ENCODE data around the gene HEBP2.
"Not testable (repeated sequence)": the region's sequence is repeated elsewhere in the genome, so short reads cannot be mapped to it uniquely, and the experiment has no call there.

The HEBP2 gene, protein sequence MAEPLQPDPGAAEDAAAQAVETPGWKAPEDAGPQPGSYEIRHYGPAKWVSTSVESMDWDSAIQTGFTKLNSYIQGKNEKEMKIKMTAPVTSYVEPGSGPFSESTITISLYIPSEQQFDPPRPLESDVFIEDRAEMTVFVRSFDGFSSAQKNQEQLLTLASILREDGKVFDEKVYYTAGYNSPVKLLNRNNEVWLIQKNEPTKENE

DNA sequence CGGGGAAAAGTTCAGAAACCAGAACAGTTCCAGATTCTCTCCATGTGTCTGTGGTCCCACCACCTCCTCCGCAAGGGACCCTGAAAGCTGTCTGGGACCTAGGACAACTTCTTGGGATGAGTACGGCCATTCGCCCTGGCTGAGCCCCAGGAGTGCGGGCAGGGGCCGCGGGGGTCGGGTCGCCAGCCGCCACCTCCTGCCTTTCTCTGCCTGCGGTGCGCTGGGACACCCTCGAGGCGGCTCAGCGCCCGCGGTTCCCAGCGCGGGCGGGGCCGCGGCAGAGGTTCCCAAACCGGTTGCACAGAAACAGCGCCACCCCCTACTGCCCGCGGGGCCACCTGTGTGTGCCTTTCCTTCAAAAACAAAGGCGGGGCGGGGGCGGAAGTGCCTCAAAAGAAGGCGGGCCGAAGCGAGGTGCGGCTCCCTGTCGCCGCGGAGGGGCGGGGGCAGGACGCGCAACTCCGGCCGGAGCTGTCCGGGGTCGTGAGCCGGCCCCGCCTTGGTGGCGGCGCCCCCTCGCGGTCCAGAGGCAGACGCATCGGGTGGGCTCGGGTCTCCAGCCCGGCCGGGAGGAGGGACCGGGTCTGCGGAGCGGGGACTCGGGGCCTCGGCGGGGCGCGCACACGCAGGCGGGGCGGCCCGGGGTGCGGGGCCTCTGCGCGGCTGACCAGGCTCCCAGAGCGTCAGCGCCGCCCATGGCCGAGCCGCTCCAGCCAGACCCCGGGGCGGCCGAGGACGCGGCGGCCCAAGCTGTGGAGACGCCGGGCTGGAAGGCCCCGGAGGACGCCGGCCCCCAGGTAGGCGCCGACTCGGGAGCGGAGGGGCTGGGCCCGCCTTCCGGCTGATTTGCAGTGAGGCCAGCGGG is at the start of gene HEBP2:
HEBP2 (plus strand) TSS at position 423 of the 865 bp plus-strand sequence; CDS start at position 696, 273 bp downstream.
- H3K27me3 ChIP-seq (ENCODE audit: low read depth, low read length) = no peaks in the 10 kb centered on the region
- H3K4me1 ChIP-seq (ENCODE audit: control insufficient read depth in 1 of 2, insufficient read depth in 2 of 2, low read length in 2 of 2) = peaks cover 0 to 6% of the 10 kb centered on the region in 2 donors
- peak within 1 kb of the TSS; percentile 84 to 90 for H3K4me3 ChIP-seq (ENCODE audit: low read depth in 1 of 2, low read length in 2 of 2)
- peaks cover 22 to 34% of the 10 kb centered on the region in 2 donors for H3K36me3 ChIP-seq (ENCODE audit: control insufficient read depth in 1 of 2, insufficient read depth in 2 of 2, low read length in 2 of 2)
- no peaks in the 10 kb centered on the region for H3K9me3 ChIP-seq (ENCODE audit: control insufficient read depth in 1 of 2, low read length in 2 of 2)
- peak within 1 kb of the TSS; percentile 90 for H3K27ac ChIP-seq (ENCODE audit: low read length)

DNA sequence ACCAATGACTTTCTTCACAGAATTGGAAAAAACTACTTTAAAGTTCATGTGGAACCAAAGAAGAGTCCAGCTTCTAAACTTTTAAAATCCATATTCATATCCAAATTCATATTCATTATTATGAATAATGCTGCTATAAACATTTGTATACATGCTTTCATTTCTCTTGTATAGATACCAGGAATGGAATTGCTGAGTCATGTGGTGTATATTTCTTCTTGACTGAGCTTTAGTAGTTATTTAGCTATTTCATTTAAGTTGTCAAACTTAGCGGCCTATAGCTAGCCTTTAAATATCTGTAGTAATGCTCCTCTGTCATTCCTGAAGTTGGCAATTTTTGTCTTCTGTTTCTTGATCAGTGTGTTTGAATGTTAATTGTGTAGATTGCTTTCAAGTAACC is 46.1 kb upstream of the HEBP2 start:
- Histone ChIP-seq H3K36me3 (ENCODE audit: control insufficient read depth in 1 of 2, insufficient read depth in 2 of 2, low read length in 2 of 2) (no peaks in the 10 kb centered on the region), H3K4me1 (ENCODE audit: control insufficient read depth in 1 of 2, insufficient read depth in 2 of 2, low read length in 2 of 2) (no peaks in the 10 kb centered on the region), H3K27ac (ENCODE audit: low read length) (no peak overlapping the region), H3K27me3 (ENCODE audit: low read depth, low read length) (no peaks in the 10 kb centered on the region), H3K4me3 (ENCODE audit: low read depth in 1 of 2, low read length in 2 of 2) (no peak overlapping the region), H3K9me3 (ENCODE audit: control insufficient read depth in 1 of 2, low read length in 2 of 2) (no peaks in the 10 kb centered on the region)

DNA sequence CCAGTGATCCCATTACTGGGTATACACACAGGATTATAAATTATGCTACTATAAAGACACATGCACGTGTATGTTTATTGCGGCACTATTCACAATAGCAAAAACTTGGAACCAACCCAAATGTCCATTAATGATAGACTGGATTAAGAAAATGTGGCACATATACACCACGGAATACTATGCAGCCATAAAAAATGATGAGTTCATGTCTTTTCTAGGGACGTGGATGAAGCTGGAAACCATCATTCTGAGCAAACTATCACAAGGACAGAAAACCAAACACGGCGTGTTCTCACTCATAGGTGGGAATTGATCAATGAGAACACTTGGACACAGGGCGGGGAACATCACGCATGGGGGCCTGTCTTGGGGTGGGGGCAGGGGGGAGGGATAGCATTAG is 35.3 kb upstream of the HEBP2 start:
- H3K4me1 ChIP-seq (ENCODE audit: control insufficient read depth in 1 of 2, insufficient read depth in 2 of 2, low read length in 2 of 2) = not testable (repeated sequence)

DNA sequence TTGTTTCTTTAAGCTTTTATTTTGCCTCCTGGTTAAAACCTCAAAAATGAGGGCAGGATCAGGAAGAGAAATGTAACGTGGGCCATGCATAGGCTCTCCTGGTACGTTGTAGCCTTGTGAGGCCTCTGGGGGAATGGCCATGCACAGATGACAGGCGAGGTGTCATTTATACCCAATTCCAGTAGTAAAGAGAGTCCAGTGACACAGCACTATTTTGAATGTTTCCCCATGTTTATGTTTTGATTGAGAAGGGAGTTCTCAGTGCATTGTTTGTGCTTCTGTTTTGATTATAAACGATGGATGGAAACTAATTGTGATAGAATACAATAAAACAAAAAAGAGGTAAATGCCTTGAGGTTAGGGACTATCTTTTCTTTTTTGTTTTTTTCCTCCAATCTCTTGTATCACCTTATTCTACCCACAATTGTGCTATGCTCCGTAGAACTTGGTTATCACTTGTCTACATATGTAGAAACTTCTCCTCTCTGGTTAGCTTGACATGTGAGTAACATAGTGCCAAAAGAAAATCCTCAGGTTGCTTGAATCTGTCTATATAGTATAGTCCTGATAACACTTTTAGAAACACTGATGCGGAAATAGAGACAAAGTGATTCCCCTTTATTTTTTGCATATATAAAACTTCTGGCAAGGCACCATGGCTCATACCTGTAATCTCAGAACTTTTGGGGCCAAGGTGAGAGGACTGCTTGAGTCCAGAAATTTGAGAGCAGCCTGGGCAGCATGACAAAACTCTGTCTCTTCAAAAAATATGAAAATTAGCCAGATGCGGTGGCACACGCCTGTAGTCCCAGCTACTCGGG is 33.2 kb upstream of the HEBP2 start:
- H3K9me3 ChIP-seq (ENCODE audit: control insufficient read depth in 1 of 2, low read length in 2 of 2) = no peaks in the 10 kb centered on the region
- no peaks in the 10 kb centered on the region for H3K27me3 ChIP-seq (ENCODE audit: low read depth, low read length)
- no peak overlapping the region for H3K4me3 ChIP-seq (ENCODE audit: low read depth in 1 of 2, low read length in 2 of 2)
- H3K36me3 ChIP-seq (ENCODE audit: control insufficient read depth in 1 of 2, insufficient read depth in 2 of 2, low read length in 2 of 2) = no peaks in the 10 kb centered on the region
- no peaks in the 10 kb centered on the region for H3K4me1 ChIP-seq (ENCODE audit: control insufficient read depth in 1 of 2, insufficient read depth in 2 of 2, low read length in 2 of 2)
- H3K27ac ChIP-seq (ENCODE audit: low read length) = no peak overlapping the region

More for the DNA sequence above, 35.3 kb upstream of the HEBP2 start:
- not testable (repeated sequence) for H3K4me3 ChIP-seq (ENCODE audit: low read depth in 1 of 2, low read length in 2 of 2); H3K27ac ChIP-seq (ENCODE audit: low read length); H3K27me3 ChIP-seq (ENCODE audit: low read depth, low read length); H3K9me3 ChIP-seq (ENCODE audit: control insufficient read depth in 1 of 2, low read length in 2 of 2); H3K36me3 ChIP-seq (ENCODE audit: control insufficient read depth in 1 of 2, insufficient read depth in 2 of 2, low read length in 2 of 2)

DNA sequence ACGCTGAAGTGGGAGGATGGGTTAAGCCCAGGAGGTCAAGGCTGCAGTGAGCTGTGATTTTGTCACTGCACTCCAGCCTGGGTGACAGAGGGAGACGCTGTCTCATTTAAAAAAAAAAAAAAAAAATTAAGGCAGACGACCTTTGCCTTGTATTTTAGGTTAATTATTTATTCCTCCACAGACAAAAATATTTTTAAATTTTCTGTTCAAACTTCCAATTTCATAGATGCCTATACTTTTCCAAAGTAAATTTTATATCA is 32.6 kb upstream of the HEBP2 start:
- H3K4me3 ChIP-seq (ENCODE audit: low read depth in 1 of 2, low read length in 2 of 2) = no peak overlapping the region
- H3K4me1 ChIP-seq (ENCODE audit: control insufficient read depth in 1 of 2, insufficient read depth in 2 of 2, low read length in 2 of 2) = no peaks in the 10 kb centered on the region
- H3K27ac ChIP-seq (ENCODE audit: low read length) = no peak overlapping the region
- H3K9me3 ChIP-seq (ENCODE audit: control insufficient read depth in 1 of 2, low read length in 2 of 2) = no peaks in the 10 kb centered on the region
- no peaks in the 10 kb centered on the region for H3K27me3 ChIP-seq (ENCODE audit: low read depth, low read length)
- H3K36me3 ChIP-seq (ENCODE audit: control insufficient read depth in 1 of 2, insufficient read depth in 2 of 2, low read length in 2 of 2) = no peaks in the 10 kb centered on the region

DNA sequence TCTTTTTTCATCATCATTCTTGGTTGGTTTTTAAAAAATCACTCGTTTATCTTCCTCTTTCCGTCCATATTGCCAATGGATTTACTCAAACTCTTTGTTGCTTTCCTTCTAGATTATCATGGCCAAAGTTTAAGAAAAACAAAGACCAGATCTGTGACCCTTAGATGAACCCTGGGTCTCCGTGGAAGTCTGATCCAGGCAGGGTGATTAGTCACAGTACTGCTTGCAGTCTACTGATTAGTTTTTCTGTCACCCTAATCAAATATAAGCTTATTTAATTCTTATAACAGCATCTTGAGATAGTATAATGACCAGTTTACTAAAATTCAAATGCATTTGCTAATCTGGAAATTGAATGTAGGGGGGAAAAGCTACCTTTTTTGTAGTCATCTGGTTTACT is 32.3 kb upstream of the HEBP2 start:
- Histone ChIP-seq H3K4me3 (ENCODE audit: low read depth in 1 of 2, low read length in 2 of 2) (no peak overlapping the region), H3K9me3 (ENCODE audit: control insufficient read depth in 1 of 2, low read length in 2 of 2) (no peaks in the 10 kb centered on the region), H3K27me3 (ENCODE audit: low read depth, low read length) (no peaks in the 10 kb centered on the region), H3K4me1 (ENCODE audit: control insufficient read depth in 1 of 2, insufficient read depth in 2 of 2, low read length in 2 of 2) (no peaks in the 10 kb centered on the region), H3K36me3 (ENCODE audit: control insufficient read depth in 1 of 2, insufficient read depth in 2 of 2, low read length in 2 of 2) (no peaks in the 10 kb centered on the region), H3K27ac (ENCODE audit: low read length) (no peak overlapping the region)

DNA sequence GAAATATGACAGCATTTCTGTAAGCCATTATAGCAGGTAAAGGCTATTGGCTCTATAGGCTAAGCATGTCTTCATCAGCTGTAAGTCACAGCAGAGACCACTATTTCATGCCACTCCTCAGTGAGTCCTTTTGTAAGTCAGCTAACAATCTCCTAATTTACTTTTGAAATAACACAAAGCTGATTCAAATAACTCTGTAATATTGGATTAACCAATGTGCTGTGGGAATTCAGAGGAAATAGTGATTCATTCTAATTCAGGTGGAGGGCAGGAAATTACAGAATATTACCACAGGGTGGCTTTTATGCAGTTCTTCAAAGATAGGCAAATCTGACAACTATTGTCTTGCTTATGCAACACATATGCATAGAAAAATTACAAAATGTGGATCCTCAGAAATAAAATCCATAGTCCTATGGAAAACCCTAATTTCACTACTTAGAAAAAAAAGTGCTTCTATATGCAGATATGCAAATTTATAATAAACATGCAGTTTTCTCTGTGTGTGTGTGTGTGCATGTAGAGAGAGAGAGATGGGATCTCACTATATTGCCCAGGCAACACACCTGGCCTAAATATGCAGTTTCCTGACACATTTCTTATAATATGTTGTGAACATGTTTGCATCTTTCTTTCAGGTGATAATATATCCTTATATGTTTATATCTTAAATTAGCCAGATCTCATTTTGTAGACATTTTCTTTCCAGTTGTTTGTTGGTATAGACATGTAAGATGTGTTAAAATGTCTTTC is 31.1 kb upstream of the HEBP2 start:
- H3K4me3 ChIP-seq (ENCODE audit: low read depth in 1 of 2, low read length in 2 of 2) = no peak overlapping the region
- H3K36me3 ChIP-seq (ENCODE audit: control insufficient read depth in 1 of 2, insufficient read depth in 2 of 2, low read length in 2 of 2) = no peaks in the 10 kb centered on the region
- no peak overlapping the region for H3K27ac ChIP-seq (ENCODE audit: low read length)
- H3K4me1 ChIP-seq (ENCODE audit: control insufficient read depth in 1 of 2, insufficient read depth in 2 of 2, low read length in 2 of 2) = no peaks in the 10 kb centered on the region
- no peaks in the 10 kb centered on the region for H3K27me3 ChIP-seq (ENCODE audit: low read depth, low read length)
- H3K9me3 ChIP-seq (ENCODE audit: control insufficient read depth in 1 of 2, low read length in 2 of 2) = no peaks in the 10 kb centered on the region

DNA sequence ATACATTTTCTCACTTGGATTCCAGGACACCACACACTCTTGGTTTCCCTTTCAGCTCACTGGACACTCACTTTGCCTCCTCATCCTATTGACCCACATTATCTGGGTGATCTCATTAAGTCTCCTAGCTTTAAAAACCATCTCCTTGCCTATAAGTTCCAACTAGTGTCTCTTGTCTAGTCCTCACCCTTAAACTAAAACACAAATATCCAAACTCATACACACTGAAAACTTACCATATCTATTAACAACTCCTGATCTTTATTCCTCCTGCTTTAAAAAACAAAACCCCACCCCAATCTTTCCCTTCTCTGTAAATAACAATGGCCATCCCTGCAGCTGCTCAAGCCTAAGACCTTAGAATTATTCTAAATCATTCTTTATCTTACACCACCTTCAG is 29.8 kb upstream of the HEBP2 start:
- Histone ChIP-seq H3K9me3 (ENCODE audit: control insufficient read depth in 1 of 2, low read length in 2 of 2) (no peaks in the 10 kb centered on the region), H3K27ac (ENCODE audit: low read length) (no peak overlapping the region), H3K36me3 (ENCODE audit: control insufficient read depth in 1 of 2, insufficient read depth in 2 of 2, low read length in 2 of 2) (no peaks in the 10 kb centered on the region), H3K27me3 (ENCODE audit: low read depth, low read length) (no peaks in the 10 kb centered on the region), H3K4me3 (ENCODE audit: low read depth in 1 of 2, low read length in 2 of 2) (no peak overlapping the region), H3K4me1 (ENCODE audit: control insufficient read depth in 1 of 2, insufficient read depth in 2 of 2, low read length in 2 of 2) (no peaks in the 10 kb centered on the region)

DNA sequence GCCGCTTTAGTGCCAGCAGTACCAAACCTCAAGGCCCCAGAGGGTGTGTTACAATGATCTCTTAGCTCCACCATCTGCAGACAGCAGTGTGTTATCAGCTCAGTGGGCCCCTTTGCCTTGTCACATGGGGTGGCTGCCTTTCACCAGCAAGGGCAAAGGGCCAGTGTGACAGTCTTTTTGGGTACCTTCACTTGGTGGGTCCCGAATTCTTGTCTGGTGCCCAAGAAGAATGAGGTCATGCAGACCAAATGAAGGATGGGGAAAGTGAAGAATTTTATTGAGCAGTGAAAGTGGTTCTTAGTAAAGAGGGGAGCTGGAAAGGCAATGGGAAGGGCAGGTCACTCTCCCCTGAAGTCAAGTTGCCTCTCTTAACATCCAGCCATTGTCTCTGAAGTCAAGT is 29.2 kb upstream of the HEBP2 start:
- H3K4me3 ChIP-seq (ENCODE audit: low read depth in 1 of 2, low read length in 2 of 2) = no peak overlapping the region
- H3K36me3 ChIP-seq (ENCODE audit: control insufficient read depth in 1 of 2, insufficient read depth in 2 of 2, low read length in 2 of 2) = no peaks in the 10 kb centered on the region
- no peaks in the 10 kb centered on the region for H3K4me1 ChIP-seq (ENCODE audit: control insufficient read depth in 1 of 2, insufficient read depth in 2 of 2, low read length in 2 of 2)
- no peaks in the 10 kb centered on the region for H3K9me3 ChIP-seq (ENCODE audit: control insufficient read depth in 1 of 2, low read length in 2 of 2)
- H3K27ac ChIP-seq (ENCODE audit: low read length) = no peak overlapping the region
- H3K27me3 ChIP-seq (ENCODE audit: low read depth, low read length) = no peaks in the 10 kb centered on the region

DNA sequence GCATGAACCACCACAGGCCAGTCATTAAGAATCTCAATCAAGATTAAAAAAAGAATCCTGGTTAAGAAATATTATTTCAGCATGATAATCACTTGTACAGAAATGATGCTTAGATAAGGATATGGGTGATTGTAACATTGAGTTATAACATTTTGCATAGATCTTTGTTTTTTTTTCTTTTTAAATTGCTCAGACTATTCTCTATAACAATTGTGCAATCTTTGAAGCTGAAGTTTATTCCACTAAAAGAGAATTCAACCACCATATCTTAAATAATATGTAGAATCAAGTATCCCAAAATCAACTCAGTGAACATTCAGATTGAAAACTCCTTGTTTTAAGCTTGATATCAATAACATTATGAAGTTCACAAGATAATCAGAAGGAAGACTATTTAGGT is 27.0 kb upstream of the HEBP2 start:
- H3K27me3 ChIP-seq (ENCODE audit: low read depth, low read length) = no peaks in the 10 kb centered on the region
- no peak overlapping the region for H3K27ac ChIP-seq (ENCODE audit: low read length)

DNA sequence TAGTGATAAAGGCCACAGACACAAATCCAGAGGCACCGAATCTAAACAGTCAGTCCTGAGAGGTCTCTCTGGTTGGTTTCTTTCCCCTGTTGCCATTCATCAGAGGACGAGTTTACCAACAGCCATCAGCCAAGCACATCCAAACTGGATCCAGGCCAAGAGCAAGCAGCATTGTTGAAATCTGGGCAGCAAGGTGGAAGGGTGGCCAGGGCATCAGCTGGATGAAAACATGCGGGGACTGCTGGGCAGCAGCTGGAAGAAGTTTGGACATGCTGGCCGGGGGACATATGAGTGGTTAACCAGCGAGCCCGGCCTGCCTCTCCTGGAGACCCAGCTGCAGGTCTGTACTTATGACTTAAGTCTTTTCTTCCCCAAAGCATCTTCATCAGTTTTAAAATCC is 26.2 kb upstream of the HEBP2 start, which contains the start of gene SMIM28:
SMIM28 (plus strand) TSS at position 62 of the 400 bp plus-strand sequence; CDS start at position 230, 168 bp downstream.
- Histone ChIP-seq H3K27me3 (ENCODE audit: low read depth, low read length) (no peaks in the 10 kb centered on the region), H3K4me1 (ENCODE audit: control insufficient read depth in 1 of 2, insufficient read depth in 2 of 2, low read length in 2 of 2) (no peaks in the 10 kb centered on the region), H3K27ac (ENCODE audit: low read length) (no peak within 1 kb of the TSS), H3K4me3 (ENCODE audit: low read depth in 1 of 2, low read length in 2 of 2) (no peak within 1 kb of the TSS), H3K9me3 (ENCODE audit: control insufficient read depth in 1 of 2, low read length in 2 of 2) (no peaks in the 10 kb centered on the region), H3K36me3 (ENCODE audit: control insufficient read depth in 1 of 2, insufficient read depth in 2 of 2, low read length in 2 of 2) (no peaks in the 10 kb centered on the region)

More for the DNA sequence above, 27.0 kb upstream of the HEBP2 start:
- Histone ChIP-seq H3K36me3 (ENCODE audit: control insufficient read depth in 1 of 2, insufficient read depth in 2 of 2, low read length in 2 of 2) (no peaks in the 10 kb centered on the region), H3K4me1 (ENCODE audit: control insufficient read depth in 1 of 2, insufficient read depth in 2 of 2, low read length in 2 of 2) (no peaks in the 10 kb centered on the region), H3K4me3 (ENCODE audit: low read depth in 1 of 2, low read length in 2 of 2) (no peak overlapping the region), H3K9me3 (ENCODE audit: control insufficient read depth in 1 of 2, low read length in 2 of 2) (no peaks in the 10 kb centered on the region)

All from muscle layer of duodenum (tissue), 2 donors.